Inferior parietal cortex (tissue), 1 donor: ENCODE data around the gene RTF1.
"Not testable (repeated sequence)": the region's sequence is repeated elsewhere in the genome, so short reads cannot be mapped to it uniquely, and the experiment has no call there.

Source experiments
- DNase-seq: peaks from one replicate; pipeline ENCODE4 v3.0.0-alpha.2; 2016; ENCODE audit errors: extremely low spot score

Gene RTF1

GRCh38 chr15:41437448-41437847, 20.6 kb downstream of the RTF1 start:
- DNase-seq = peak; percentile 7

- DNase-seq = peak; percentile 33
These were observed 21.3 kb downstream of the RTF1 start for GRCh38 chr15:41438206-41438605.

- not testable (repeated sequence) for DNase-seq
These were observed 21.9 kb downstream of the RTF1 start for GRCh38 chr15:41438745-41439144.

- DNase-seq = no peak
These were observed 26.4 kb downstream of the RTF1 start for GRCh38 chr15:41443275-41443674.

GRCh38 chr15:41445399-41445798, 28.5 kb downstream of the RTF1 start:
- no peak for DNase-seq

GRCh38 chr15:41462084-41462795, 45.3 kb downstream of the RTF1 start:
- DNase-seq = no peak

GRCh38 chr15:41464889-41465580, 48.1 kb downstream of the RTF1 start:
- DNase-seq = no peak

GRCh38 chr15:41465822-41466421, 49.0 kb downstream of the RTF1 start:
- DNase-seq = peak; percentile 60

- DNase-seq = no peak
These were observed 49.8 kb downstream of the RTF1 start for GRCh38 chr15:41466711-41467110.

- DNase-seq = not testable (repeated sequence)
These were observed 52.7 kb downstream of the RTF1 start for GRCh38 chr15:41469644-41470043.

- DNase-seq = no peak
These were observed 56.5 kb downstream of the RTF1 start for GRCh38 chr15:41473418-41473817.

GRCh38 chr15:41474436-41474835, 57.5 kb downstream of the RTF1 start:
- DNase-seq = no peak

- DNase-seq = no peak
These were observed 58.0 kb downstream of the RTF1 start for GRCh38 chr15:41474941-41475340.

- peak; percentile 33 for DNase-seq
These were observed 59.6 kb downstream of the RTF1 start for GRCh38 chr15:41476416-41477048.

- no peak for DNase-seq
These were observed 63.7 kb downstream of the RTF1 start for GRCh38 chr15:41480396-41481140.

GRCh38 chr15:41482110-41482877, 65.4 kb downstream of the RTF1 start:
- DNase-seq = no peak

GRCh38 chr15:41483115-41483514, 66.2 kb downstream of the RTF1 start:
- DNase-seq = no peak

GRCh38 chr15:41483519-41483918, 66.6 kb downstream of the RTF1 start:
- DNase-seq = no peak

- DNase-seq = no peak
These were observed 68.2 kb downstream of the RTF1 start for GRCh38 chr15:41484937-41485625.

- DNase-seq = no peak
These were observed 69.4 kb downstream of the RTF1 start for GRCh38 chr15:41486286-41486685.
